Fibroblast of mammary gland (primary cell): ENCODE results near the gene PARVA.
A peak's percentile ranks its signal among the peaks of the same experiment; 100 is the strongest.
"Not testable (repeated sequence)": the region's sequence is repeated elsewhere in the genome, so short reads cannot be mapped to it uniquely, and the experiment has no call there.

Experiments
- DNase-seq: peaks from one replicate; pipeline ENCODE4 v3.0.0-alpha.2; 2010; ENCODE audit warnings: low read depth
- H3K4me3 ChIP-seq: 2 replicates; pipeline ENCODE4 v1.5.1; 2011; ENCODE audit warnings: low read depth, mild to moderate bottlenecking, low read length, moderate library complexity; ENCODE audit not compliant: control insufficient read depth
- CTCF ChIP-seq: conservative IDR thresholded peaks from 2 replicates; pipeline ENCODE4 v1.5.1; 2011; ENCODE audit warnings: low read depth, low read length, inconsistent platforms; ENCODE audit not compliant: control insufficient read depth, insufficient read depth

PARVA gene

GRCh38 chr11:12353534-12353933 lies 23.8 kb upstream of the PARVA start:
- TF ChIP-seq CTCF = no peak
- DNase-seq = no peak
- H3K4me3 ChIP-seq = no peak overlapping the region

GRCh38 chr11:12354750-12355545 lies 22.4 kb upstream of the PARVA start:
- TF ChIP-seq CTCF = no peak
- no peak for DNase-seq
- no peak overlapping the region for H3K4me3 ChIP-seq

- H3K4me3 ChIP-seq = no peak overlapping the region
- no peak for DNase-seq
- no peak for TF ChIP-seq CTCF
Observed at GRCh38 chr11:12356944-12357655, 20.3 kb upstream of the PARVA start.

GRCh38 chr11:12357697-12358096 lies 19.7 kb upstream of the PARVA start:
- not testable (repeated sequence) for DNase-seq, H3K4me3 ChIP-seq

- no peak for DNase-seq
- no peak overlapping the region for H3K4me3 ChIP-seq
- no peak for TF ChIP-seq CTCF
Observed at GRCh38 chr11:12358302-12359188, 18.8 kb upstream of the PARVA start.

- TF ChIP-seq CTCF = no peak
- peak; percentile 20 for DNase-seq
Observed at GRCh38 chr11:12359761-12360160, 17.6 kb upstream of the PARVA start.

More at GRCh38 chr11:12359761-12360160, 17.6 kb upstream of the PARVA start:
- no peak overlapping the region for H3K4me3 ChIP-seq
